Type B pancreatic cell (in vitro differentiated cells): Measurements from ENCODE around the gene SLC35B2. TPM values are rescaled to one million over a fixed set of nuclear protein-coding genes. Genes with fewer than 3 reads are reported as not detected.

Experiments used
- DNase-seq: peaks from one replicate; pipeline ENCODE4 v3.0.0; 2021; ENCODE audit warnings: mixed read lengths; ENCODE audit not compliant: unreplicated experiment; ENCODE audit errors: extremely low spot score
- H3K27ac Mint-ChIP-seq: 2 replicates; pipeline ENCODE4 v1.8.0; 2021; ENCODE audit warnings: mild to moderate bottlenecking, mixed read lengths
- H3K27me3 Mint-ChIP-seq: 2 replicates; pipeline ENCODE4 v1.8.0; 2021; ENCODE audit warnings: mixed read lengths
- H3K36me3 Mint-ChIP-seq: 2 replicates; pipeline ENCODE4 v1.8.0; 2021; ENCODE audit warnings: mixed read lengths
- H3K4me1 Mint-ChIP-seq: one replicate; pipeline ENCODE4 v1.8.0; 2021; ENCODE audit warnings: mixed read lengths; ENCODE audit not compliant: unreplicated experiment
- H3K4me3 Mint-ChIP-seq: 2 replicates; pipeline ENCODE4 v1.8.0; 2021; ENCODE audit warnings: mild to moderate bottlenecking, mixed read lengths
- H3K9me3 Mint-ChIP-seq: 2 replicates; pipeline ENCODE4 v1.8.0; 2021; ENCODE audit warnings: mixed read lengths
- CTCF ChIP-seq: fragments of 200-600 bp; sonication (generic); conservative IDR thresholded peaks from 2 replicates; pipeline ENCODE4 v1.5.0; 2021; ENCODE audit warnings: antibody characterized with exemption, mild to moderate bottlenecking
- total RNA-seq: library from RNA; stranded (reverse); gene quantifications from 2 replicates; pipeline ENCODE4 v1.2.1, GENCODE V29; 2021; ENCODE audit warnings: low replicate concordance

The SLC35B2 gene
- total RNA-seq, 1 donor from 2014 or later: 39.6 TPM

DNA sequence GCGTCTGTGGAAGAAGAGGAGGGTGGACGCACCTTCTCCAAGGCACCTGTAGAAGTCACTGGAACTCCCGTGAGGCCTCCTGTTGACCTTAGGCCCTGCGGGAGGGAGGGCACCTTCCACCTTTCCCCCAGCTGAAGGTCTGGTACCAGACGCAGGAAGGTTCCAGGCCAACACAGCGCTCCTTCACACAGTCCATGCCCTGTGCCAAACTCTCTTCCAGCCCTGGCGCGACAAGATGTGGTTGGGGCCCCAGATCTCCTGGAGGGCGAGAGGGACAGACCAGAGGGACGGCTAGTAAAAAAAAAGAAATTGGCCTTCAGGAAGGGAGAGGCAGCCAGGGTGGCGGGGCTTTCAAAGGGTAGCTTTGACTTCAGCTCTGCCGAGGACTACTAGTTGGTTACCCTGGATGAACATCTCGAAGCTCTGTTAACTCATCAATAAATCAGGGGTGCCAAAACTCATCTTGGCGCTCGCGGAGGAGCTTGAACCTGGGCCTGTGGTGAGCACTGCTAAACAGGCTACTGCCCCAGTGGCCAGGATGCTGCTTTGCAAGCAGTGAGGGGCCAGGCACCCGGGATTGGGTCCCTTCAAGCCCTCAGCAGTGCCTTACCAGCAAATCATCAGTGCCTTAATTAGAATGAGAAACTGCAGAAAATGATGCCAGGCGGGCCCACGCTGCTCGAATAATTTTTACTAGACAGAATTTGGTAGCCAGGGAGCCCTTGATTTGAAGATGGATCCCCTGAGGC is 40.9 kb upstream of the SLC35B2 start:
- DNase-seq: no peak
- H3K27ac Mint-ChIP-seq: no peak overlapping the region

DNA sequence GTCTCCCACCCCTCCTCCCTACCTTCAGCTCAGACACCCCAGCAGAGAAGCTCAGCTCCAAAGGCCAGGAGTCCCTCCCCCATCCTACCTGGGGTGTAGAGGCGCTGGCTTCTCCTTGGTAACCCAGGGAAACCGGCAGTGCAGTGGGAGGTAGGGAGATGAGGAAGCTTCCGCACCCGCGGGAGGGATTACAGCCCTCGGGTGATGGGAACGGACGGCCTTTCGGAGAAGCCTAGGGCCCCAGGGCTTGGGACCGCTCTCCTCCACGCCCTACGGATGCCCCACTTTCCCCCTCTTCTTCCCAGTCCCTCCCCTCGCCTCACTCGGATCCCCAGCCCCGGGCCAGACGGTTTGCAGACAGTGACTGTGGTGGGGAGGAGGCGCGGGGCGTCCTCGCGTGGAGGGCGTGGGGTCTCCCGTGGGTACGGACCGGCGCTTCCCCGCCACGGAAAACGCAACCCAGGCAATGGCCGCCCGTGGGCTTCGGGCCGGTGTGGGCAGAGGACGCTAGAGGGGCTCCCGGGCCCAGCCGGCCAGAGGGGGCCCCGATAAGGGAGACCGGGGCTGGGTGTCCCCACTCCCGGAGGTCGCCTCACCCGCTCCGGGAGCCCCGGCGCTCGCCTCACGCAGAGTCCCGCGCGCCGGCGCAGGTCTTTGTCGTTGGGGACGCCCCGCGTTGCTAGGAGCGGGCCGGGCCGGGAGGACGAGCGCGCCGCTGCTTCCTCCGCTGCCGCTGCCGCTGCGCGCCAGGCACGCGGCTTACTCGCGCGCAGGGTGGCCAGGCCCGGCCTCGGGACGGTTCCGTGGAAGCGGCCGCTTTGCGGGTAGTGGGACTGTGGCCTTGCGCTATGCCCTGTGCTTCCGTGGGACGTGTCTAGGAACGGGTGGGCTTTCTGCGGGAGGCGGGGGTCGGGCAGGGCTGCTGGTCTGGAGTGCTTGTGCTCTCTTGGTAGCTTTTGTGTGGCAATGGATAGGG is 40.0 kb upstream of the SLC35B2 start:
- H3K27me3 Mint-ChIP-seq: peaks cover 63% of the 10 kb centered on the region
- no peak for DNase-seq
- no peaks in the 10 kb centered on the region for H3K9me3 Mint-ChIP-seq
- H3K4me1 Mint-ChIP-seq: no peaks in the 10 kb centered on the region
- peak overlapping the region; percentile 80 for H3K4me3 Mint-ChIP-seq
- peaks cover 10% of the 10 kb centered on the region for H3K36me3 Mint-ChIP-seq
- TF ChIP-seq CTCF: no peak
- H3K27ac Mint-ChIP-seq: no peak overlapping the region

More for the DNA sequence above, 40.9 kb upstream of the SLC35B2 start:
- Mint-ChIP-seq H3K36me3 (peaks cover 10% of the 10 kb centered on the region), H3K27me3 (peaks cover 56% of the 10 kb centered on the region), H3K9me3 (no peaks in the 10 kb centered on the region), H3K4me1 (no peaks in the 10 kb centered on the region), H3K4me3 (peak overlapping the region; percentile 80)
- TF ChIP-seq CTCF: peak; percentile 53

DNA sequence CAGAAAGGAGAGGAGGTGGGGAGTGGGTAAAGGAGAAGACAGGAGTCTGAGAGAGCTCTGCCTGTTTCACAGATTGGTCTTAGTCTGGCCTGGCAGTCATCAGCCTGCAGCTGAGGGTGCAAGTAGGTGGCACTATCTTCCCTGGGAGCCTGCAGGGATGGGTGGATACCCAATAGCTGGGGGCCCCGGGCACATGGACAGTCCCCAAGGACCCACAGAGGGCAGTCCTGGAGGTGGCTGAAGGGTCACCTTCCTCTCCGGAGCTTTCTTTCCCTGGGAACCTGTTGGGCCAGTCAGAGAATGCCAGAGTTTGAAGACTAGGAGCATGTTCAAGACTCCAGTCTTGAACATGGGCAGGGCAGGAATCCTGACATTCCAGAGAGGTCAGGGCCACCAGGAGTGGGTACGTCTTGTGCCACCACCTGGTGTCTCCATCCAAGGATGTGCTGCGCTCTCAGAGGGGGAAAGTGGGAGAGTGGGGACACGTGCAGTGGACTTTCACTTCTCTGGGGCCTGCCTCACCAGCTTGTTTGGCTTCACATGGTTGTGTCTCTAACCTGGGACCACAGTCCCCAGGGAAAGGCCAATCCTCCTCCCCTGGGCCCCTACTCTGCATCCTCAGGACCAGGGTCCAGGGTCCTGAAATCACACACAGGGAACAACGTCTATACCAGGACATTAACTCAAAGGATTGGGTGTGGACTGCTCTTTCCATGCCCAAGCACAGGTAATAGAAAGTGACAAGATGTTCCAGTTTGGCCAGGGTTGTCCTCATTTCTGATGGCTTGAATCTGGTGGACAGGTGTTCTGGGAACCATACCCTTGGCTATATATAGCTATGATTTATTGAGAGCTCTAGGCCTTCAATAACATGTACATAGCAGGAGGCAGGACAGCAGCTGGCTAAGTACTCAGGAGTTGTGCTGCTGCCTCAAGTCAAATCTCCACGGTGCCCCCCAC is 37.8 kb upstream of the SLC35B2 start:
- Mint-ChIP-seq H3K4me1 (no peaks in the 10 kb centered on the region), H3K36me3 (peaks cover under 1% of the 10 kb centered on the region), H3K27ac (no peak overlapping the region), H3K9me3 (no peaks in the 10 kb centered on the region), H3K27me3 (peaks cover 84% of the 10 kb centered on the region), H3K4me3 (no peak overlapping the region)
- no peak for TF ChIP-seq CTCF
- no peak for DNase-seq

GRCh38 chr6:44292661-44293365 is 35.5 kb upstream of the SLC35B2 start:
- no peak for TF ChIP-seq CTCF
- H3K4me1 Mint-ChIP-seq: no peaks in the 10 kb centered on the region
- H3K9me3 Mint-ChIP-seq: no peaks in the 10 kb centered on the region
- peak overlapping the region; percentile 34 for H3K27ac Mint-ChIP-seq
- no peak for DNase-seq
- no peak overlapping the region for H3K4me3 Mint-ChIP-seq
- H3K27me3 Mint-ChIP-seq: peaks cover 84% of the 10 kb centered on the region
- H3K36me3 Mint-ChIP-seq: no peaks in the 10 kb centered on the region

DNA sequence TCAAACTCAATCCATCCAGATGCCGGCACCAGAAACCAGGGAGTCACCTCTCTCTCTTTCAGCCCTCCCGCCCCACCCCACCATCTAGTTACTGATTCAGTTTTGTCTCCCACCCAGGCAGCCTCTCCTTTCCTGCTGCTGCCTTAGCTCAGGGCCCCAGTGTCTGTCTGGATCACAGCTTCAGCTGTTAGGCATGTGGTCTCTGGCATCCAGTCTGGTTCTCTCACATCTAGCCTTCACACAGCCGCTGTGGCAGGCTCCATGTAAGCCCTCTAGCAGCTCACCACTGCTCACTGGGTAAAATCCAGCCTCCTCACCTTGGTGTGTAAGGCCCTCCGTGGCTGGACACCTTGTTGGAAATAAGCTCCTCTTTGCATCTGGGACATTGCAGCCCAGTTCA is 34.5 kb upstream of the SLC35B2 start:
- Mint-ChIP-seq H3K27ac (no peak overlapping the region), H3K36me3 (no peaks in the 10 kb centered on the region), H3K4me1 (no peaks in the 10 kb centered on the region), H3K4me3 (no peak overlapping the region), H3K27me3 (peaks cover 88% of the 10 kb centered on the region), H3K9me3 (no peaks in the 10 kb centered on the region)
- TF ChIP-seq CTCF: no peak
- no peak for DNase-seq
